Measurements from ENCODE around the gene OR4N2.
"Not testable (repeated sequence)": the region's sequence is repeated elsewhere in the genome, so short reads cannot be mapped to it uniquely, and the experiment has no call there.

OR4N2 gene, protein sequence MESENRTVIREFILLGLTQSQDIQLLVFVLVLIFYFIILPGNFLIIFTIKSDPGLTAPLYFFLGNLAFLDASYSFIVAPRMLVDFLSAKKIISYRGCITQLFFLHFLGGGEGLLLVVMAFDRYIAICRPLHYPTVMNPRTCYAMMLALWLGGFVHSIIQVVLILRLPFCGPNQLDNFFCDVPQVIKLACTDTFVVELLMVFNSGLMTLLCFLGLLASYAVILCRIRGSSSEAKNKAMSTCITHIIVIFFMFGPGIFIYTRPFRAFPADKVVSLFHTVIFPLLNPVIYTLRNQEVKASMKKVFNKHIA

DNA sequence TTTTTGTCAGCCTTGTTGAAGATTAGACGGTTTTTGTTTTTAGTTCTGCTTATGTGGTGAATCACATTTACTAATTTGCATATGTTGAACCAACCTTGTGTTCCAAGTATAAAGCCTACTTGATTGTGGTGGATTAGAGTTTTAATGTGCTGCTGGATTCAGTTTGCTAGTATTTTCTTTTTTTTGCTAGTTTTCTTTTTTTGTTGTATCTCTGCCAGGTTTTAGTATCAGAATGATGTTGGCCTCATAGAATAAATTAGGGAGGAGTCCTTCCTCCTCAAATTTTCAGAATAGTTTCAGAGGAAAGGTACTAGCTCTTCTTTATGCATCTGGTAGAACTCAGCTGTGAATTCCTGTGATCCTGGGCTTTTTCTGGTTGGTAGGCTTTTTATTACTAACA lies at the start of gene OR4N2:
Gene OR4N2, plus strand, starts transcription at position 301 of the 400 bp plus-strand sequence. CDS start 23,679 bp downstream, outside the sequence.
- ATAC-seq (ENCODE audit: low read depth); DNase-seq (ENCODE audit: low spot score in 2 of 2); H3K4me3 Mint-ChIP-seq; H3K27me3 Mint-ChIP-seq; H3K4me1 Mint-ChIP-seq; H3K9me3 Mint-ChIP-seq; H3K36me3 Mint-ChIP-seq; H3K27ac Mint-ChIP-seq: not testable (repeated sequence)

GRCh38 chr14:19754172-19754571 lies 49.4 kb upstream of the OR4N2 start:
- H3K27ac Mint-ChIP-seq, result no peak overlapping the region

GRCh38 chr14:19771491-19771890 lies 32.1 kb upstream of the OR4N2 start:
- ATAC-seq (ENCODE audit: low read depth); H3K36me3 Mint-ChIP-seq; H3K27me3 Mint-ChIP-seq; DNase-seq (ENCODE audit: low spot score in 2 of 2); H3K4me3 Mint-ChIP-seq; H3K9me3 Mint-ChIP-seq; H3K27ac Mint-ChIP-seq; H3K4me1 Mint-ChIP-seq: not testable (repeated sequence)

More at GRCh38 chr14:19754172-19754571, 49.4 kb upstream of the OR4N2 start:
- Mint-ChIP-seq H3K4me3 (no peak overlapping the region), H3K27me3 (no peaks in the 10 kb centered on the region), H3K4me1 (no peaks in the 10 kb centered on the region), H3K9me3 (peaks cover 1% of the 10 kb centered on the region), H3K36me3 (no peaks in the 10 kb centered on the region)
- ATAC-seq (ENCODE audit: low read depth) (no peak), DNase-seq (ENCODE audit: low spot score in 2 of 2) (no peak)

- no peak overlapping the region for H3K27ac Mint-ChIP-seq
- DNase-seq (ENCODE audit: low spot score in 2 of 2) (no peak), ATAC-seq (ENCODE audit: low read depth) (no peak)
- no peaks in the 10 kb centered on the region for H3K36me3 Mint-ChIP-seq
- H3K4me1 Mint-ChIP-seq, result no peaks in the 10 kb centered on the region
- no peaks in the 10 kb centered on the region for H3K27me3 Mint-ChIP-seq
- H3K9me3 Mint-ChIP-seq, result peaks cover 5% of the 10 kb centered on the region
- H3K4me3 Mint-ChIP-seq, result no peak overlapping the region
Observed at GRCh38 chr14:19771895-19772430, 31.6 kb upstream of the OR4N2 start.

DNA sequence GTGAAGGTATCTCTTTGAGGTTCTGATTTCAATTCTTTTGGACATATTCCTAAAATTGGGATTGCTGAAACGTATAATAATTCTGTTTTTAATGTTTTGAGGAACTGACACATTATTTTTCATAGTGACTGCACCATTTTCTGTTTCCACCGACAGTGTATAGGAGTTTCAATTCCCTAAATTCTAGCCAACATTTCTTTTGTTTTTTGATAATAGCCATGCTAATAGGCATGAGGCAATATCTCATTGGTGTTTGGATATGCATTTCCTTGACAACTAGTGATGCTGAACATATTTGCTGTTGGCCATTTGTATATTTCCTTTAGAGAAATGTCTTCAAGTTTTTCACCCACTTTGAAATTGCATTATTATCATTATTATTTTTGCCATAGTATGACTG lies 31.1 kb upstream of the OR4N2 start:
- not testable (repeated sequence) for H3K27me3 Mint-ChIP-seq; ATAC-seq (ENCODE audit: low read depth); H3K4me1 Mint-ChIP-seq; H3K9me3 Mint-ChIP-seq; DNase-seq (ENCODE audit: low spot score in 2 of 2); H3K4me3 Mint-ChIP-seq; H3K27ac Mint-ChIP-seq; H3K36me3 Mint-ChIP-seq

- not testable (repeated sequence) for H3K27ac Mint-ChIP-seq; H3K4me3 Mint-ChIP-seq; H3K27me3 Mint-ChIP-seq; DNase-seq (ENCODE audit: low spot score in 2 of 2); H3K36me3 Mint-ChIP-seq; ATAC-seq (ENCODE audit: low read depth); H3K9me3 Mint-ChIP-seq; H3K4me1 Mint-ChIP-seq
Observed at GRCh38 chr14:19773204-19773603, 30.4 kb upstream of the OR4N2 start, which contains the start of gene OR4M1. Gene OR4M1, plus strand, starts transcription at chr14:19773504. Its CDS starts 6,819 bp downstream, at chr14:19780323.

DNA sequence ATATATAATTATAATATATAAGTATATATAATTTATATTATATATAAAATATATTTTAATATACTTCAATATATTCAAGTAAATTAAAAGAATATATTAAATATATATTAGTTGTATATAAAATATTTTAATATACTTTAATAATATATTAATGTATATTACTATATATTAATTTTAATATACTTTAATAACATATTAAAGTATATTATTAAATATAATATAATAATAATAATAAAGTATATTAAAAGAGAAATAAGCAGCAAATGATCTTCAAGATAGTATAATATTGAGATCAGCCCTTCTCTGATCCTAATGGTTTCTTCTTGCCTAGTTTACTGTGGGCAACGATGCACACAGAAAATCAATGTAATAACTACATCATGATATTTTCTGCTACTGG lies 28.0 kb upstream of the OR4N2 start:
- Mint-ChIP-seq H3K36me3 (no peaks in the 10 kb centered on the region), H3K4me3 (no peak overlapping the region), H3K27ac (no peak overlapping the region), H3K27me3 (peaks cover 2% of the 10 kb centered on the region), H3K4me1 (no peaks in the 10 kb centered on the region), H3K9me3 (peaks cover 4% of the 10 kb centered on the region)
- DNase-seq (ENCODE audit: low spot score in 2 of 2), result no peak
- no peak for ATAC-seq (ENCODE audit: low read depth)

- DNase-seq (ENCODE audit: low spot score in 2 of 2); H3K4me1 Mint-ChIP-seq; H3K4me3 Mint-ChIP-seq; H3K36me3 Mint-ChIP-seq; ATAC-seq (ENCODE audit: low read depth); H3K27ac Mint-ChIP-seq; H3K9me3 Mint-ChIP-seq; H3K27me3 Mint-ChIP-seq: not testable (repeated sequence)
Observed at GRCh38 chr14:19785848-19786247, 17.7 kb upstream of the OR4N2 start.

- H3K36me3 Mint-ChIP-seq; ATAC-seq (ENCODE audit: low read depth); H3K4me1 Mint-ChIP-seq; DNase-seq (ENCODE audit: low spot score in 2 of 2); H3K9me3 Mint-ChIP-seq; H3K4me3 Mint-ChIP-seq; H3K27me3 Mint-ChIP-seq; H3K27ac Mint-ChIP-seq: not testable (repeated sequence)
Observed at GRCh38 chr14:19787318-19787717, 16.3 kb upstream of the OR4N2 start.

- ATAC-seq (ENCODE audit: low read depth); DNase-seq (ENCODE audit: low spot score in 2 of 2); H3K9me3 Mint-ChIP-seq; H3K4me1 Mint-ChIP-seq; H3K36me3 Mint-ChIP-seq; H3K27me3 Mint-ChIP-seq; H3K4me3 Mint-ChIP-seq; H3K27ac Mint-ChIP-seq: not testable (repeated sequence)
Observed at GRCh38 chr14:19788150-19788549, 15.4 kb upstream of the OR4N2 start.

DNA sequence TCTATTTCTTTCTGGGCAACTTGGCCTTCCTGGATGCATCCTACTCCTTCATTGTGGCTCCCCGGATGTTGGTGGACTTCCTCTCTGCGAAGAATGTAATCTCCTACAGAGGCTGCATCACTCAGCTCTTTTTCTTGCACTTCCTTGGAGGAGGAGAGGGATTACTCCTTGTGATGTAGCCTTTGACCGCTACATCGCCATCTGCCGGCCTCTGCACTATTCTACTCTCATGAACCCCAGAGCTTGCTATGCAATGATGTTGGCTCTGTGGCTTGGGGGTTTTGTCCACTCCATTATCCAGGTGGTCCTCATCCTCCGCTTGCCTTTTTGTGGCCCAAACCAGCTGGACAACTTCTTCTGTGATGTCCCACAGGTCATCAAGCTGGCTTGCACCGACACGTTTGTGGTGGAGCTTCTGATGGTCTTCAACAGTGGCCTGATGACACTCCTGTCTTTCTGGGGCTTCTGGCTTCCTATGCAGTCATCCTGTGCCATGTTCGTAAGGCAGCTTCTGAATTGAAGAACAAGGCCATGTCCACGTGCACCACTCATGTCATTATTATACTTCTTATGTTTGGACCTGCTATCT lies 7.0 kb upstream of the OR4N2 start:
- not testable (repeated sequence) for H3K36me3 Mint-ChIP-seq; DNase-seq (ENCODE audit: low spot score in 2 of 2); H3K4me1 Mint-ChIP-seq; H3K27ac Mint-ChIP-seq; H3K4me3 Mint-ChIP-seq; ATAC-seq (ENCODE audit: low read depth); H3K27me3 Mint-ChIP-seq; H3K9me3 Mint-ChIP-seq

DNA sequence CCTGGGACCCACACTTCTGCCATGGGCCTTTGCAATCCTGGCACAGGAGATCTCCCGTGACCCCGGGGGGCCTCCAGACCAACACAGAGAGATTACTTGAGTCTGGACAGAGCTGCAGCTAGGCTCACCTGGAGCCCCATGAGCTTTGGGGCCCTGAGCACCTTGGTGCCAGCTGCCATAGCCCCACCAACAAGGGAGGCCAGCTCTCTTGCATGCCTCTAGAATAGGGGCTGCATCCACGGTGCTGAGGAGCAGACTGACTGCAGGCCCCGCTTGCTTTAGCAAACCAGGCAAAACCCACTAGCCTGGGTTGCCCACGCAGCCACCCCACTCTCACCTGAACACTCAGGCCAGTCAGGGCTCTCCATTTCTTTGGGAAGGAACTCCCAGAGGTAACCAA lies 3.7 kb upstream of the OR4N2 start:
- ATAC-seq (ENCODE audit: low read depth), result no peak
- Mint-ChIP-seq H3K4me3 (no peak overlapping the region), H3K27ac (no peak overlapping the region), H3K36me3 (no peaks in the 10 kb centered on the region), H3K9me3 (peaks cover 3% of the 10 kb centered on the region), H3K4me1 (no peaks in the 10 kb centered on the region), H3K27me3 (no peaks in the 10 kb centered on the region)
- DNase-seq (ENCODE audit: low spot score in 2 of 2), result no peak

DNA sequence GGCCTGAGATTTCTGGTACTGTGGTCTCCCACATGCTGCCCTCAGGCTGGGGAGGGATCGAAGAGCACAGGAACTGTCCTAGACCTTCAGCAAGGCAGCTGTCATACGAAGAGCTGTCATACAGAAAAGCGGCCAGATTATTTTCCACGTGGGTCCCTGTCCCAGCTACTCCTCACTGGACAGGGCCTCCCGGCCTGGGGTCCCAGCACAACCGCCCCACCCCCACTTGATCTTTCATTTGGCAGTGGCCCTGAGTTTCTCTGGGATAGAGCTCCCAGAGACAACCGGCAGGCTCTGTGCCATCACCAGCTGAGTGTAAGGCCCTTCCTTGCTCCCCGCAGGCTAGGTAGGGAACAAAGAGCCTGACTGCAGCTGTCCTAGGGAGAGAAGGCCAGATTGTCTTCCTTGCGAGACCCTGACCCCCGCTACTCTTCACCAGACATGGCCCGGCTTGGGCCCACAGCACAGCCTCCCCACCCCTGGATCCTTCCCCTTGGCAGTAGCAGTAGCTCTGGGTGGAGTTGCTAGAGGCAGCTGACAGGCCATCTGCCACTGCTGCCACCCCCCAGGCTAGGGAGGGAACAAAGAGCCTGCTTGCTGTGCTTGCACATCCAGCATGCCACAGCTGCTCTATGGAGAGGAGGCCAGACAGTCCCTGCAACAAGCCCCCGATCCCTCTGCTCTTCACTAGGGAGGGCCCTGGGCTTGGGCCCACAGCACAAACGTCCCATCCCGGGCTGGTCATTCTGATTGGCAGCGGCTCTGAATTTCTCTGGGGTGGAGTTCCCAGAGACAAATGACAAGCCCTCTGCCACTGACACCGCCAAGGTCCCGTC lies 3.1 kb upstream of the OR4N2 start:
- H3K36me3 Mint-ChIP-seq, result no peaks in the 10 kb centered on the region
- peaks cover 3% of the 10 kb centered on the region for H3K9me3 Mint-ChIP-seq
- DNase-seq (ENCODE audit: low spot score in 2 of 2) (no peak), ATAC-seq (ENCODE audit: low read depth) (no peak)
- no peak overlapping the region for H3K4me3 Mint-ChIP-seq
- no peaks in the 10 kb centered on the region for H3K27me3 Mint-ChIP-seq
- no peaks in the 10 kb centered on the region for H3K4me1 Mint-ChIP-seq
- no peak overlapping the region for H3K27ac Mint-ChIP-seq

DNA sequence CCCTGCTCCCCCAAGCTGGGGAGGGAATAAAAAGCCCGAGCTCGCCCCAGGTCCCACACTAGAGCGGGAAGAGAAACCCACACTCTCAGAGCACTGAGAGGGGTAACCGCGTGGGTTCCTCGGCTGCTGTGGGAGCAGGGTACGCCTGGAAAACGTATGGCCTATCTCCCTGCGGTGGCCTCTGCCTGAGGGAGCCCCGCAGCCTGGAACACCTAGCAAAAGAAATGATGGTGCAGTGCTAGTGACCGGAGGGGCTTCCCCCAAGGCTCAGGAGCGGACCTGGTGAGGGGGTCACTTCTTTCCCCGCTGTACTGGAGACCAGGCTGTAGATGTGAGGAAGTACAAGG lies 2.5 kb upstream of the OR4N2 start:
- ATAC-seq (ENCODE audit: low read depth) (no peak), DNase-seq (ENCODE audit: low spot score in 2 of 2) (no peak)
- H3K4me3 Mint-ChIP-seq, result no peak overlapping the region
- H3K27me3 Mint-ChIP-seq, result no peaks in the 10 kb centered on the region
- no peaks in the 10 kb centered on the region for H3K36me3 Mint-ChIP-seq
- H3K4me1 Mint-ChIP-seq, result no peaks in the 10 kb centered on the region
- H3K9me3 Mint-ChIP-seq, result peaks cover 3% of the 10 kb centered on the region
- H3K27ac Mint-ChIP-seq, result no peak overlapping the region
